T-helper 17 cell (primary cell): ENCODE results near the gene CPEB1. TPM values are rescaled to one million over a fixed set of nuclear protein-coding genes. Genes with fewer than 3 reads are reported as not detected.
"Not testable (repeated sequence)": the region's sequence is repeated elsewhere in the genome, so short reads cannot be mapped to it uniquely, and the experiment has no call there.

ENCODE experiments used
- ATAC-seq: fragments of 150-1000 bp; cut with Tn5 transposase; 2 replicates; pipeline ENCODE4 v1.10.0; 2021; ENCODE audit warnings: mild to moderate bottlenecking, moderate library complexity
- DNase-seq, 3 donors: peaks; one replicate each; pipeline versions ENCODE4 v3.0.0 to v3.0.0-alpha.2; 2020 to 2021
- H3K9me3 ChIP-seq: one replicate; pipeline ENCODE4 v1.7.0; 2013; ENCODE audit warnings: low read length, mild to moderate bottlenecking; ENCODE audit not compliant: control insufficient read depth, poor library complexity, severe bottlenecking
- H3K27ac Mint-ChIP-seq: one replicate; pipeline ENCODE4 v1.8.0; 2022; ENCODE audit warnings: mild to moderate bottlenecking, moderate library complexity, mixed read lengths
- H3K27me3 Mint-ChIP-seq: one replicate; pipeline ENCODE4 v1.8.0; 2022; ENCODE audit warnings: mixed read lengths
- H3K36me3 Mint-ChIP-seq: one replicate; pipeline ENCODE4 v1.8.0; 2022; ENCODE audit warnings: low read depth, mixed read lengths
- H3K4me1 Mint-ChIP-seq: one replicate; pipeline ENCODE4 v1.8.0; 2022; ENCODE audit warnings: mild to moderate bottlenecking, mixed read lengths
- H3K4me3 Mint-ChIP-seq: one replicate; pipeline ENCODE4 v1.8.0; 2022; ENCODE audit warnings: mild to moderate bottlenecking, moderate library complexity, mixed read lengths
- total RNA-seq, 4 donors: library from RNA in 2 of 4; stranded (reverse) in 2 of 4; gene quantifications; one replicate each; pipeline ENCODE4 v1.2.3 and lab custom pipeline; 2022 to 2026

The CPEB1 gene
- total RNA-seq, 2 donors from 2014 or later: 0.32 to 0.50 TPM

GRCh38 chr15:82533801-82534200 is 113.4 kb downstream of the CPEB1 start:
- no peaks in the 10 kb centered on the region for H3K27me3 Mint-ChIP-seq
- H3K9me3 ChIP-seq: no peaks in the 10 kb centered on the region
- peaks cover 21% of the 10 kb centered on the region for H3K4me1 Mint-ChIP-seq
- H3K36me3 Mint-ChIP-seq: peaks cover 12% of the 10 kb centered on the region
- ATAC-seq (no peak), DNase-seq (no peak)
- no peak overlapping the region for H3K27ac Mint-ChIP-seq
- no peak overlapping the region for H3K4me3 Mint-ChIP-seq

GRCh38 chr15:82532991-82533481 is 114.1 kb downstream of the CPEB1 start:
- peaks cover 19% of the 10 kb centered on the region for H3K4me1 Mint-ChIP-seq
- no peak overlapping the region for H3K4me3 Mint-ChIP-seq
- no peaks in the 10 kb centered on the region for H3K9me3 ChIP-seq
- ATAC-seq (no peak), DNase-seq (no peak)
- H3K36me3 Mint-ChIP-seq: peaks cover 11% of the 10 kb centered on the region
- no peak overlapping the region for H3K27ac Mint-ChIP-seq
- H3K27me3 Mint-ChIP-seq: no peaks in the 10 kb centered on the region

- Mint-ChIP-seq H3K27me3 (no peaks in the 10 kb centered on the region), H3K36me3 (peaks cover 8% of the 10 kb centered on the region), H3K4me1 (peaks cover 16% of the 10 kb centered on the region), H3K27ac (no peak overlapping the region), H3K4me3 (no peak overlapping the region)
- no peaks in the 10 kb centered on the region for H3K9me3 ChIP-seq
- DNase-seq: no peak
- no peak for ATAC-seq
Observed at GRCh38 chr15:82532383-82532990, 114.7 kb downstream of the CPEB1 start.

- DNase-seq (no peak), ATAC-seq (no peak)
- Mint-ChIP-seq H3K27me3 (no peaks in the 10 kb centered on the region), H3K4me3 (no peak overlapping the region), H3K4me1 (peaks cover 12% of the 10 kb centered on the region), H3K27ac (peak overlapping the region; percentile 53), H3K36me3 (peaks cover 3% of the 10 kb centered on the region)
- H3K9me3 ChIP-seq: no peaks in the 10 kb centered on the region
Observed at GRCh38 chr15:82531496-82532382, 115.4 kb downstream of the CPEB1 start.

- peak overlapping the region; percentile 53 for H3K27ac Mint-ChIP-seq
- ATAC-seq (peak; percentile 92), DNase-seq (peak; percentile 45 to 54 (median 52))
- no peaks in the 10 kb centered on the region for H3K27me3 Mint-ChIP-seq
- no peaks in the 10 kb centered on the region for H3K36me3 Mint-ChIP-seq
- H3K9me3 ChIP-seq: no peaks in the 10 kb centered on the region
- H3K4me3 Mint-ChIP-seq: peak overlapping the region; percentile 85
- H3K4me1 Mint-ChIP-seq: peaks cover 10% of the 10 kb centered on the region
Observed at GRCh38 chr15:82530606-82531379, 116.4 kb downstream of the CPEB1 start.

GRCh38 chr15:82530006-82530405 is 117.2 kb downstream of the CPEB1 start:
- no peak for ATAC-seq
- H3K27ac Mint-ChIP-seq: no peak overlapping the region
- H3K9me3 ChIP-seq: no peaks in the 10 kb centered on the region
- no peak for DNase-seq
- peaks cover 10% of the 10 kb centered on the region for H3K4me1 Mint-ChIP-seq
- no peaks in the 10 kb centered on the region for H3K27me3 Mint-ChIP-seq
- H3K4me3 Mint-ChIP-seq: no peak overlapping the region
- no peaks in the 10 kb centered on the region for H3K36me3 Mint-ChIP-seq

- H3K27me3 Mint-ChIP-seq, ATAC-seq, H3K36me3 Mint-ChIP-seq, H3K4me1 Mint-ChIP-seq, H3K4me3 Mint-ChIP-seq, H3K27ac Mint-ChIP-seq, H3K9me3 ChIP-seq, DNase-seq: not testable (repeated sequence)
Observed at GRCh38 chr15:82513587-82513986, 133.6 kb downstream of the CPEB1 start.

GRCh38 chr15:82507693-82508092 is 139.5 kb downstream of the CPEB1 start:
- not testable (repeated sequence) for DNase-seq, H3K36me3 Mint-ChIP-seq, H3K4me3 Mint-ChIP-seq, H3K9me3 ChIP-seq, H3K27ac Mint-ChIP-seq, H3K4me1 Mint-ChIP-seq, ATAC-seq, H3K27me3 Mint-ChIP-seq

GRCh38 chr15:82507087-82507486 is 140.1 kb downstream of the CPEB1 start:
- not testable (repeated sequence) for H3K27me3 Mint-ChIP-seq, DNase-seq, H3K4me3 Mint-ChIP-seq, H3K4me1 Mint-ChIP-seq, H3K27ac Mint-ChIP-seq, H3K9me3 ChIP-seq, H3K36me3 Mint-ChIP-seq, ATAC-seq

- H3K4me1 Mint-ChIP-seq, H3K4me3 Mint-ChIP-seq, DNase-seq, H3K36me3 Mint-ChIP-seq, H3K9me3 ChIP-seq, H3K27me3 Mint-ChIP-seq, H3K27ac Mint-ChIP-seq, ATAC-seq: not testable (repeated sequence)
Observed at GRCh38 chr15:82505842-82506241, 141.3 kb downstream of the CPEB1 start.

- DNase-seq, H3K4me3 Mint-ChIP-seq, H3K36me3 Mint-ChIP-seq, H3K27ac Mint-ChIP-seq, H3K27me3 Mint-ChIP-seq, H3K4me1 Mint-ChIP-seq, ATAC-seq, H3K9me3 ChIP-seq: not testable (repeated sequence)
Observed at GRCh38 chr15:82504074-82504473, 143.1 kb downstream of the CPEB1 start.

GRCh38 chr15:82502700-82503339 is 144.3 kb downstream of the CPEB1 start:
- not testable (repeated sequence) for DNase-seq, H3K9me3 ChIP-seq, H3K4me3 Mint-ChIP-seq, H3K27me3 Mint-ChIP-seq, H3K27ac Mint-ChIP-seq, H3K4me1 Mint-ChIP-seq, H3K36me3 Mint-ChIP-seq
- ATAC-seq: peak; percentile 75

GRCh38 chr15:82500772-82501171 is 146.4 kb downstream of the CPEB1 start:
- H3K4me1 Mint-ChIP-seq, H3K27ac Mint-ChIP-seq, H3K9me3 ChIP-seq, ATAC-seq, H3K4me3 Mint-ChIP-seq, H3K27me3 Mint-ChIP-seq, H3K36me3 Mint-ChIP-seq, DNase-seq: not testable (repeated sequence)
